ENCODE measurements around the gene PRDX5. TPM values are rescaled to one million over a fixed set of nuclear protein-coding genes. Genes with fewer than 3 reads are reported as not detected.
"Not testable (repeated sequence)": the region's sequence is repeated elsewhere in the genome, so short reads cannot be mapped to it uniquely, and the experiment has no call there.

The PRDX5 gene
- total RNA-seq, 2 donors from 2014 or later: 235 to 289 TPM

- H3K4me3 Mint-ChIP-seq: peak overlapping the region; percentile 90
- DNase-seq: peak; percentile 94
- H3K27me3 ChIP-seq (ENCODE audit: control insufficient read depth, insufficient read depth, low read length, poor library complexity, severe bottlenecking): peaks cover 17% of the 10 kb centered on the region
Observed at GRCh38 chr11:64305691-64306562, 12.0 kb upstream of the PRDX5 start.

GRCh38 chr11:64306563-64306875, 11.4 kb upstream of the PRDX5 start:
- Histone ChIP-seq H3K9ac (ENCODE audit: extremely low read depth, low read length, poor library complexity, severe bottlenecking) (peak overlapping the region; percentile 54), H3K4me3 (ENCODE audit: low read length) (peak overlapping the region; percentile 95), H3K27ac (ENCODE audit: low read depth, low read length) (no peak overlapping the region), H3K27me3 (ENCODE audit: control insufficient read depth, insufficient read depth, low read length, poor library complexity, severe bottlenecking) (peaks cover 12% of the 10 kb centered on the region), H3K9me3 (ENCODE audit: control insufficient read depth, low read length) (no peaks in the 10 kb centered on the region), H3K36me3 (ENCODE audit: control insufficient read depth, insufficient read depth, low read length) (peaks cover 9% of the 10 kb centered on the region), H3K4me1 (ENCODE audit: control insufficient read depth, insufficient read depth, low read length) (no peaks in the 10 kb centered on the region)
- Mint-ChIP-seq H3K4me1 (peaks cover 8% of the 10 kb centered on the region), H3K4me3 (peak overlapping the region; percentile 90), H3K27ac (peak overlapping the region; percentile 97), H3K9me3 (no peaks in the 10 kb centered on the region), H3K36me3 (ENCODE audit: low read depth) (peaks cover 17% of the 10 kb centered on the region), H3K27me3 (ENCODE audit: insufficient read depth) (peaks cover 11% of the 10 kb centered on the region)
- DNase-seq: no peak
- 20 to 27% methylated on average over 2 to 9 of the region's 9 CpGs for WGBS, 2 experiments (ENCODE audit: insufficient coverage in 1 of 2, insufficient read length in 1 of 2)
- no peak for TF ChIP-seq CTCF (conservative IDR thresholded peaks at IDR 0.05)

More at GRCh38 chr11:64305691-64306562, 12.0 kb upstream of the PRDX5 start:
- Mint-ChIP-seq H3K4me1 (peaks cover 8% of the 10 kb centered on the region), H3K27me3 (ENCODE audit: insufficient read depth) (peaks cover 16% of the 10 kb centered on the region), H3K9me3 (no peaks in the 10 kb centered on the region), H3K36me3 (ENCODE audit: low read depth) (peaks cover 14% of the 10 kb centered on the region), H3K27ac (peak overlapping the region; percentile 97)
- peak overlapping the region; percentile 95 for H3K4me3 ChIP-seq (ENCODE audit: low read length)
- H3K9me3 ChIP-seq (ENCODE audit: control insufficient read depth, low read length): no peaks in the 10 kb centered on the region
- 0 to 1% methylated on average over 25 to 71 of the region's 71 CpGs for WGBS, 2 experiments (ENCODE audit: insufficient coverage in 1 of 2, insufficient read length in 1 of 2)
- peaks cover 7% of the 10 kb centered on the region for H3K36me3 ChIP-seq (ENCODE audit: control insufficient read depth, insufficient read depth, low read length)
- H3K27ac ChIP-seq (ENCODE audit: low read depth, low read length): no peak overlapping the region
- peak; percentile 68 for TF ChIP-seq CTCF (conservative IDR thresholded peaks at IDR 0.05)
- no peaks in the 10 kb centered on the region for H3K4me1 ChIP-seq (ENCODE audit: control insufficient read depth, insufficient read depth, low read length)
- peak overlapping the region; percentile 54 for H3K9ac ChIP-seq (ENCODE audit: extremely low read depth, low read length, poor library complexity, severe bottlenecking)

- Histone ChIP-seq H3K9me3 (ENCODE audit: control insufficient read depth, low read length) (no peaks in the 10 kb centered on the region), H3K27me3 (ENCODE audit: control insufficient read depth, insufficient read depth, low read length, poor library complexity, severe bottlenecking) (peaks cover 6% of the 10 kb centered on the region), H3K4me1 (ENCODE audit: control insufficient read depth, insufficient read depth, low read length) (no peaks in the 10 kb centered on the region), H3K36me3 (ENCODE audit: control insufficient read depth, insufficient read depth, low read length) (peaks cover 9% of the 10 kb centered on the region), H3K27ac (ENCODE audit: low read depth, low read length) (no peak overlapping the region), H3K4me3 (ENCODE audit: low read length) (peak overlapping the region; percentile 95), H3K9ac (ENCODE audit: extremely low read depth, low read length, poor library complexity, severe bottlenecking) (peak overlapping the region; percentile 54)
- no peaks in the 10 kb centered on the region for H3K9me3 Mint-ChIP-seq
- 81 to 89% methylated on average over 3 to 15 of the region's 15 CpGs for WGBS, 2 experiments (ENCODE audit: insufficient coverage in 1 of 2, insufficient read length in 1 of 2)
- TF ChIP-seq CTCF (conservative IDR thresholded peaks at IDR 0.05): no peak
- peaks cover 8% of the 10 kb centered on the region for H3K4me1 Mint-ChIP-seq
- DNase-seq: peak; percentile 52
- peaks cover 6% of the 10 kb centered on the region for H3K27me3 Mint-ChIP-seq (ENCODE audit: insufficient read depth)
- H3K4me3 Mint-ChIP-seq: peak overlapping the region; percentile 90
- peaks cover 17% of the 10 kb centered on the region for H3K36me3 Mint-ChIP-seq (ENCODE audit: low read depth)
- no peak overlapping the region for H3K27ac Mint-ChIP-seq
Observed at GRCh38 chr11:64306876-64307622, 10.9 kb upstream of the PRDX5 start.

GRCh38 chr11:64307795-64308194, 10.1 kb upstream of the PRDX5 start:
- H3K27ac Mint-ChIP-seq: peak overlapping the region; percentile 44
- H3K9ac ChIP-seq (ENCODE audit: extremely low read depth, low read length, poor library complexity, severe bottlenecking); H3K9me3 Mint-ChIP-seq; H3K9me3 ChIP-seq (ENCODE audit: control insufficient read depth, low read length); H3K27me3 Mint-ChIP-seq (ENCODE audit: insufficient read depth); H3K4me1 ChIP-seq (ENCODE audit: control insufficient read depth, insufficient read depth, low read length); H3K27me3 ChIP-seq (ENCODE audit: control insufficient read depth, insufficient read depth, low read length, poor library complexity, severe bottlenecking); H3K27ac ChIP-seq (ENCODE audit: low read depth, low read length); H3K4me3 ChIP-seq (ENCODE audit: low read length); H3K4me1 Mint-ChIP-seq; DNase-seq; H3K36me3 ChIP-seq (ENCODE audit: control insufficient read depth, insufficient read depth, low read length): not testable (repeated sequence)
- 97% methylated on average over 4 to 5 of the region's 5 CpGs for WGBS, 2 experiments (ENCODE audit: insufficient coverage in 1 of 2, insufficient read length in 1 of 2)
- H3K36me3 Mint-ChIP-seq (ENCODE audit: low read depth): peaks cover 21% of the 10 kb centered on the region
- peak overlapping the region; percentile 90 for H3K4me3 Mint-ChIP-seq
